Smooth muscle cell (in vitro differentiated cells): ENCODE data around the gene ARHGAP27. TPM values are rescaled to one million over a fixed set of nuclear protein-coding genes. Genes with fewer than 3 reads are reported as not detected.

Experiments
- DNase-seq: peaks from one replicate; lab custom pipeline; 2025; ENCODE audit not compliant: unreplicated experiment; lab: John Stamatoyannopoulos, UW
- H2AFZ ChIP-seq: fragments of 200-600 bp; sonication (generic); 2 replicates; pipeline ENCODE4 v1.6.0; 2016; ENCODE audit warnings: antibody characterized with exemption, low read depth, mild to moderate bottlenecking
- H3F3A ChIP-seq: fragments of 200-600 bp; sonication (generic); 2 replicates; pipeline ENCODE4 v1.6.0; 2017; ENCODE audit warnings: antibody characterized with exemption, low read depth
- H3K27ac ChIP-seq: fragments of 200-600 bp; sonication (generic); 2 replicates; pipeline ENCODE4 v1.5.1; 2016; ENCODE audit warnings: low read depth, mild to moderate bottlenecking
- H3K27me3 ChIP-seq: fragments of 200-600 bp; sonication (generic); 2 replicates; pipeline ENCODE4 v1.6.1; 2016; ENCODE audit warnings: low read depth, mild to moderate bottlenecking
- H3K36me3 ChIP-seq: fragments of 200-600 bp; sonication (generic); 2 replicates; pipeline ENCODE4 v1.5.1; 2016; ENCODE audit warnings: low read depth
- H3K4me1 ChIP-seq: fragments of 200-600 bp; sonication (generic); 2 replicates; pipeline ENCODE4 v1.5.1; 2016; ENCODE audit warnings: low read depth
- H3K4me2 ChIP-seq: fragments of 200-600 bp; sonication (generic); 2 replicates; pipeline ENCODE4 v1.6.0; 2016; ENCODE audit warnings: mild to moderate bottlenecking
- H3K4me3 ChIP-seq: fragments of 200-600 bp; sonication (generic); 2 replicates; pipeline ENCODE4 v1.5.1; 2016; ENCODE audit warnings: mild to moderate bottlenecking
- H3K79me2 ChIP-seq: fragments of 200-600 bp; sonication (generic); 2 replicates; pipeline ENCODE4 v1.6.0; 2016; ENCODE audit warnings: low read depth, mild to moderate bottlenecking
- H3K9ac ChIP-seq: fragments of 200-600 bp; sonication (generic); 2 replicates; pipeline ENCODE4 v1.6.0; 2016; ENCODE audit warnings: low read depth
- H3K9me3 ChIP-seq: fragments of 200-600 bp; sonication (generic); replicated peaks from 2 replicates; pipeline ENCODE4 v1.5.1; 2016; ENCODE audit warnings: low read depth
- H4K20me1 ChIP-seq: fragments of 200-600 bp; sonication (generic); 2 replicates; pipeline ENCODE4 v1.6.0; 2016; ENCODE audit warnings: low read depth
- CTCF ChIP-seq: fragments of 200-600 bp; sonication (generic); IDR thresholded peaks from 2 replicates; pipeline ENCODE4 v1.5.1; 2017; ENCODE audit warnings: borderline replicate concordance, mild to moderate bottlenecking, antibody characterized with exemption; ENCODE audit not compliant: insufficient read depth, poor library complexity, severe bottlenecking
- WGBS: methylation state at CpG from one replicate; pipeline ENCODE4 v1.1.7; 2016; ENCODE audit warnings: low lambda C conversion rate; 5-methylcytosine and 5-hydroxymethylcytosine counted together
- polyA plus RNA-seq: library from polyadenylated mRNA; unstranded; fragments of >200 nt; fragmentation: Nextera tagmentation; extraction: Ambion mirVana; gene quantifications from 2 replicates; pipeline ENCODE4 v1.2.1, GENCODE V29; 2016
- total RNA-seq: library from RNA; depleted of rRNA; stranded (reverse); fragments of >200 nt; gene quantifications from 2 replicates; pipeline ENCODE4 v1.2.3, GENCODE V29; 2014

Gene ARHGAP27
- total and polyA plus RNA-seq, 2 experiments from 2014 or later: 3.6 to 3.7 TPM

- Histone ChIP-seq H3K27ac (no peak overlapping the region), H4K20me1 (no peaks in the 10 kb centered on the region), H2AFZ (no peak overlapping the region), H3K9me3 (no peaks in the 10 kb centered on the region), H3F3A (no peaks in the 10 kb centered on the region), H3K79me2 (no peaks in the 10 kb centered on the region), H3K4me3 (no peak overlapping the region), H3K36me3 (no peaks in the 10 kb centered on the region), H3K27me3 (no peaks in the 10 kb centered on the region), H3K4me1 (peaks cover 3% of the 10 kb centered on the region), H3K9ac (no peak overlapping the region), H3K4me2 (no peak overlapping the region)
- no peak for DNase-seq
- TF ChIP-seq CTCF: no peak
- 81% methylated on average over 5 of the region's 5 CpGs for WGBS
Observed at GRCh38 chr17:45391291-45391690, 41.4 kb downstream of the ARHGAP27 start.

- 46% methylated on average over 3 of the region's 3 CpGs for WGBS
Observed at GRCh38 chr17:45389354-45389753, 43.3 kb downstream of the ARHGAP27 start.

GRCh38 chr17:45388604-45389325 lies 43.9 kb downstream of the ARHGAP27 start:
- H3K27ac ChIP-seq: no peak overlapping the region
- no peaks in the 10 kb centered on the region for H3K79me2 ChIP-seq
- no peak overlapping the region for H3K4me2 ChIP-seq
- DNase-seq: no peak
- no peak overlapping the region for H3K9ac ChIP-seq
- WGBS: 65% methylated on average over 10 of the region's 10 CpGs
- no peaks in the 10 kb centered on the region for H3K9me3 ChIP-seq
- no peaks in the 10 kb centered on the region for H3K36me3 ChIP-seq
- H3K27me3 ChIP-seq: no peaks in the 10 kb centered on the region
- no peak for TF ChIP-seq CTCF
- no peaks in the 10 kb centered on the region for H4K20me1 ChIP-seq
- no peaks in the 10 kb centered on the region for H3F3A ChIP-seq
- no peak overlapping the region for H3K4me3 ChIP-seq
- no peaks in the 10 kb centered on the region for H3K4me1 ChIP-seq
- no peak overlapping the region for H2AFZ ChIP-seq

More at GRCh38 chr17:45389354-45389753, 43.3 kb downstream of the ARHGAP27 start:
- no peak for TF ChIP-seq CTCF
- DNase-seq: no peak
- Histone ChIP-seq H3K9ac (no peak overlapping the region), H3K27ac (no peak overlapping the region), H3K36me3 (no peaks in the 10 kb centered on the region), H3K4me3 (no peak overlapping the region), H3K4me2 (no peak overlapping the region), H3K79me2 (no peaks in the 10 kb centered on the region), H4K20me1 (no peaks in the 10 kb centered on the region), H3K9me3 (no peaks in the 10 kb centered on the region), H3F3A (no peaks in the 10 kb centered on the region), H3K27me3 (no peaks in the 10 kb centered on the region), H2AFZ (no peak overlapping the region), H3K4me1 (no peaks in the 10 kb centered on the region)

GRCh38 chr17:45387739-45388138 lies 44.9 kb downstream of the ARHGAP27 start:
- H4K20me1 ChIP-seq: no peaks in the 10 kb centered on the region
- no peak overlapping the region for H3K4me2 ChIP-seq
- no peak overlapping the region for H3K9ac ChIP-seq
- TF ChIP-seq CTCF: no peak
- no peaks in the 10 kb centered on the region for H3K27me3 ChIP-seq
- DNase-seq: no peak
- H2AFZ ChIP-seq: no peak overlapping the region
- H3K4me1 ChIP-seq: no peaks in the 10 kb centered on the region
- no peaks in the 10 kb centered on the region for H3F3A ChIP-seq
- H3K4me3 ChIP-seq: no peak overlapping the region
- WGBS: 88% methylated on average over 3 of the region's 3 CpGs
- no peak overlapping the region for H3K27ac ChIP-seq
- H3K9me3 ChIP-seq: no peaks in the 10 kb centered on the region
- H3K36me3 ChIP-seq: no peaks in the 10 kb centered on the region
- H3K79me2 ChIP-seq: no peaks in the 10 kb centered on the region
